Jurkat, Clone E6-1 (cell line): ENCODE measurements around the gene DAPK1.

Experiments
- DNase-seq: peaks from one replicate; pipeline ENCODE4 v3.0.0-alpha.2; 2011; ENCODE audit warnings: low read depth, low spot score
- H3K4me3 ChIP-seq: 2 replicates; pipeline ENCODE4 v1.5.1; 2011; ENCODE audit warnings: mild to moderate bottlenecking, low read length, control low read depth, moderate library complexity

DAPK1 gene

GRCh38 chr9:87515006-87515405, 17.3 kb downstream of the DAPK1 start:
- DNase-seq, result no peak
- H3K4me3 ChIP-seq, result no peak overlapping the region

- no peak for DNase-seq
- H3K4me3 ChIP-seq, result no peak overlapping the region
Measured at GRCh38 chr9:87515588-87516221, 18.0 kb downstream of the DAPK1 start.

- DNase-seq, result no peak
- no peak overlapping the region for H3K4me3 ChIP-seq
Measured at GRCh38 chr9:87516222-87516925, 18.7 kb downstream of the DAPK1 start.

GRCh38 chr9:87516926-87517290, 19.2 kb downstream of the DAPK1 start:
- H3K4me3 ChIP-seq, result no peak overlapping the region
- DNase-seq, result no peak

- no peak overlapping the region for H3K4me3 ChIP-seq
- DNase-seq, result no peak
Measured at GRCh38 chr9:87517732-87518131, 20.1 kb downstream of the DAPK1 start.

- no peak for DNase-seq
Measured at GRCh38 chr9:87518702-87519335, 21.2 kb downstream of the DAPK1 start.

GRCh38 chr9:87519461-87519860, 21.8 kb downstream of the DAPK1 start:
- DNase-seq, result no peak
- no peak overlapping the region for H3K4me3 ChIP-seq

More at GRCh38 chr9:87518702-87519335, 21.2 kb downstream of the DAPK1 start:
- no peak overlapping the region for H3K4me3 ChIP-seq

GRCh38 chr9:87520172-87520683, 22.6 kb downstream of the DAPK1 start:
- DNase-seq, result peak; percentile 55
- no peak overlapping the region for H3K4me3 ChIP-seq

GRCh38 chr9:87521834-87522233, 24.2 kb downstream of the DAPK1 start:
- DNase-seq, result no peak
- no peak overlapping the region for H3K4me3 ChIP-seq

GRCh38 chr9:87524061-87524460, 26.4 kb downstream of the DAPK1 start:
- H3K4me3 ChIP-seq, result no peak overlapping the region
- no peak for DNase-seq

- DNase-seq, result no peak
- H3K4me3 ChIP-seq, result no peak overlapping the region
Measured at GRCh38 chr9:87525546-87526303, 28.1 kb downstream of the DAPK1 start.

- DNase-seq, result no peak
- H3K4me3 ChIP-seq, result no peak overlapping the region
Measured at GRCh38 chr9:87527211-87527916, 29.7 kb downstream of the DAPK1 start.

- H3K4me3 ChIP-seq, result no peak overlapping the region
- no peak for DNase-seq
Measured at GRCh38 chr9:87528969-87529368, 31.3 kb downstream of the DAPK1 start.

GRCh38 chr9:87529671-87530070, 32.0 kb downstream of the DAPK1 start:
- no peak for DNase-seq
- no peak overlapping the region for H3K4me3 ChIP-seq

- DNase-seq, result no peak
- H3K4me3 ChIP-seq, result no peak overlapping the region
Measured at GRCh38 chr9:87530716-87531115, 33.0 kb downstream of the DAPK1 start.

GRCh38 chr9:87531370-87532295, 34.0 kb downstream of the DAPK1 start:
- H3K4me3 ChIP-seq, result no peak overlapping the region
- no peak for DNase-seq

- H3K4me3 ChIP-seq, result no peak overlapping the region
- DNase-seq, result no peak
Measured at GRCh38 chr9:87533271-87533670, 35.6 kb downstream of the DAPK1 start.

- H3K4me3 ChIP-seq, result no peak overlapping the region
- DNase-seq, result no peak
Measured at GRCh38 chr9:87534036-87534435, 36.4 kb downstream of the DAPK1 start.
